ENCODE results near the gene NPTN.

The NPTN gene

GRCh38 chr15:73572296-73572695 is 60.9 kb downstream of the NPTN start:
- Histone ChIP-seq H3K27ac (ENCODE audit: low read length) (peak overlapping the region; percentile 62), H3K27me3 (ENCODE audit: control insufficient read depth in 1 of 2, insufficient read depth in 2 of 2, low read length in 2 of 2) (no peaks in the 10 kb centered on the region), H3K9me3 (ENCODE audit: control insufficient read depth in 2 of 2, low read length in 2 of 2) (no peaks in the 10 kb centered on the region), H3K36me3 (ENCODE audit: control insufficient read depth in 2 of 2, insufficient read depth in 2 of 2, low read length in 2 of 2) (peaks cover 53 to 54% of the 10 kb centered on the region in 2 donors), H3K4me3 (ENCODE audit: low read length in 2 of 2) (no peak overlapping the region), H3K9ac (ENCODE audit: low read length in 2 of 2) (no peak overlapping the region), H3K4me1 (ENCODE audit: control insufficient read depth, insufficient read depth, low read length) (peaks cover 24% of the 10 kb centered on the region)

- no peak overlapping the region for H3K4me3 ChIP-seq (ENCODE audit: low read length in 2 of 2)
- peaks cover 53 to 60% of the 10 kb centered on the region in 2 donors for H3K36me3 ChIP-seq (ENCODE audit: control insufficient read depth in 2 of 2, insufficient read depth in 2 of 2, low read length in 2 of 2)
- H3K27me3 ChIP-seq (ENCODE audit: control insufficient read depth in 1 of 2, insufficient read depth in 2 of 2, low read length in 2 of 2): no peaks in the 10 kb centered on the region
- no peaks in the 10 kb centered on the region for H3K9me3 ChIP-seq (ENCODE audit: control insufficient read depth in 2 of 2, low read length in 2 of 2)
- peaks cover 24% of the 10 kb centered on the region for H3K4me1 ChIP-seq (ENCODE audit: control insufficient read depth, insufficient read depth, low read length)
- H3K9ac ChIP-seq (ENCODE audit: low read length in 2 of 2): no peak overlapping the region
- no peak overlapping the region for H3K27ac ChIP-seq (ENCODE audit: low read length)
Observed at GRCh38 chr15:73571346-73571745, 61.8 kb downstream of the NPTN start.

- H3K9ac ChIP-seq (ENCODE audit: low read length in 2 of 2): no peak overlapping the region
- no peak overlapping the region for H3K4me3 ChIP-seq (ENCODE audit: low read length in 2 of 2)
- H3K4me1 ChIP-seq (ENCODE audit: control insufficient read depth, insufficient read depth, low read length): peaks cover 17% of the 10 kb centered on the region
- H3K27ac ChIP-seq (ENCODE audit: low read length): no peak overlapping the region
- H3K36me3 ChIP-seq (ENCODE audit: control insufficient read depth in 2 of 2, insufficient read depth in 2 of 2, low read length in 2 of 2): peaks cover 53 to 58% of the 10 kb centered on the region in 2 donors
- H3K27me3 ChIP-seq (ENCODE audit: control insufficient read depth in 1 of 2, insufficient read depth in 2 of 2, low read length in 2 of 2): no peaks in the 10 kb centered on the region
- H3K9me3 ChIP-seq (ENCODE audit: control insufficient read depth in 2 of 2, low read length in 2 of 2): no peaks in the 10 kb centered on the region
Observed at GRCh38 chr15:73570355-73571032, 62.7 kb downstream of the NPTN start.

- Histone ChIP-seq H3K4me1 (ENCODE audit: control insufficient read depth, insufficient read depth, low read length) (peaks cover 21% of the 10 kb centered on the region), H3K36me3 (ENCODE audit: control insufficient read depth in 2 of 2, insufficient read depth in 2 of 2, low read length in 2 of 2) (peaks cover 53 to 59% of the 10 kb centered on the region in 2 donors), H3K9ac (ENCODE audit: low read length in 2 of 2) (no peak overlapping the region), H3K9me3 (ENCODE audit: control insufficient read depth in 2 of 2, low read length in 2 of 2) (no peaks in the 10 kb centered on the region), H3K27ac (ENCODE audit: low read length) (no peak overlapping the region), H3K27me3 (ENCODE audit: control insufficient read depth in 1 of 2, insufficient read depth in 2 of 2, low read length in 2 of 2) (no peaks in the 10 kb centered on the region), H3K4me3 (ENCODE audit: low read length in 2 of 2) (no peak overlapping the region)
Observed at GRCh38 chr15:73569361-73569760, 63.8 kb downstream of the NPTN start.

- Histone ChIP-seq H3K4me1 (ENCODE audit: control insufficient read depth, insufficient read depth, low read length) (peaks cover 17% of the 10 kb centered on the region), H3K36me3 (ENCODE audit: control insufficient read depth in 2 of 2, insufficient read depth in 2 of 2, low read length in 2 of 2) (peaks cover 53 to 60% of the 10 kb centered on the region in 2 donors), H3K9me3 (ENCODE audit: control insufficient read depth in 2 of 2, low read length in 2 of 2) (no peaks in the 10 kb centered on the region), H3K9ac (ENCODE audit: low read length in 2 of 2) (no peak overlapping the region), H3K4me3 (ENCODE audit: low read length in 2 of 2) (no peak overlapping the region), H3K27me3 (ENCODE audit: control insufficient read depth in 1 of 2, insufficient read depth in 2 of 2, low read length in 2 of 2) (no peaks in the 10 kb centered on the region), H3K27ac (ENCODE audit: low read length) (no peak overlapping the region)
Observed at GRCh38 chr15:73568564-73569280, 64.5 kb downstream of the NPTN start.

GRCh38 chr15:73567020-73567419 is 66.2 kb downstream of the NPTN start:
- Histone ChIP-seq H3K36me3 (ENCODE audit: control insufficient read depth in 2 of 2, insufficient read depth in 2 of 2, low read length in 2 of 2) (peaks cover 59 to 61% of the 10 kb centered on the region in 2 donors), H3K9me3 (ENCODE audit: control insufficient read depth in 2 of 2, low read length in 2 of 2) (no peaks in the 10 kb centered on the region), H3K4me1 (ENCODE audit: control insufficient read depth, insufficient read depth, low read length) (peaks cover 12% of the 10 kb centered on the region), H3K4me3 (ENCODE audit: low read length in 2 of 2) (no peak overlapping the region), H3K27ac (ENCODE audit: low read length) (no peak overlapping the region), H3K9ac (ENCODE audit: low read length in 2 of 2) (no peak overlapping the region), H3K27me3 (ENCODE audit: control insufficient read depth in 1 of 2, insufficient read depth in 2 of 2, low read length in 2 of 2) (no peaks in the 10 kb centered on the region)

- peaks cover 12% of the 10 kb centered on the region for H3K4me1 ChIP-seq (ENCODE audit: control insufficient read depth, insufficient read depth, low read length)
- no peak overlapping the region for H3K27ac ChIP-seq (ENCODE audit: low read length)
- peaks cover 41 to 52% of the 10 kb centered on the region in 2 donors for H3K36me3 ChIP-seq (ENCODE audit: control insufficient read depth in 2 of 2, insufficient read depth in 2 of 2, low read length in 2 of 2)
- no peaks in the 10 kb centered on the region for H3K27me3 ChIP-seq (ENCODE audit: control insufficient read depth in 1 of 2, insufficient read depth in 2 of 2, low read length in 2 of 2)
- peak overlapping the region in 1 of 2 donors; percentile 3 for H3K9ac ChIP-seq (ENCODE audit: low read length in 2 of 2)
- no peak overlapping the region for H3K4me3 ChIP-seq (ENCODE audit: low read length in 2 of 2)
- no peaks in the 10 kb centered on the region for H3K9me3 ChIP-seq (ENCODE audit: control insufficient read depth in 2 of 2, low read length in 2 of 2)
Observed at GRCh38 chr15:73564255-73564654, 68.9 kb downstream of the NPTN start.

- peaks cover 46 to 56% of the 10 kb centered on the region in 2 donors for H3K36me3 ChIP-seq (ENCODE audit: control insufficient read depth in 2 of 2, insufficient read depth in 2 of 2, low read length in 2 of 2)
- H3K4me1 ChIP-seq (ENCODE audit: control insufficient read depth, insufficient read depth, low read length): peaks cover 9% of the 10 kb centered on the region
- H3K4me3 ChIP-seq (ENCODE audit: low read length in 2 of 2): no peak overlapping the region
- peak overlapping the region in 1 of 2 donors; percentile 30 for H3K9ac ChIP-seq (ENCODE audit: low read length in 2 of 2)
- no peaks in the 10 kb centered on the region for H3K27me3 ChIP-seq (ENCODE audit: control insufficient read depth in 1 of 2, insufficient read depth in 2 of 2, low read length in 2 of 2)
- peak overlapping the region; percentile 7 for H3K27ac ChIP-seq (ENCODE audit: low read length)
- H3K9me3 ChIP-seq (ENCODE audit: control insufficient read depth in 2 of 2, low read length in 2 of 2): no peaks in the 10 kb centered on the region
Observed at GRCh38 chr15:73560501-73561117, 72.6 kb downstream of the NPTN start.

- H3K9ac ChIP-seq (ENCODE audit: low read length in 2 of 2): no peak overlapping the region
- H3K9me3 ChIP-seq (ENCODE audit: control insufficient read depth in 2 of 2, low read length in 2 of 2): no peaks in the 10 kb centered on the region
- no peaks in the 10 kb centered on the region for H3K4me1 ChIP-seq (ENCODE audit: control insufficient read depth, insufficient read depth, low read length)
- H3K36me3 ChIP-seq (ENCODE audit: control insufficient read depth in 2 of 2, insufficient read depth in 2 of 2, low read length in 2 of 2): peaks cover 54 to 63% of the 10 kb centered on the region in 2 donors
- H3K27me3 ChIP-seq (ENCODE audit: control insufficient read depth in 1 of 2, insufficient read depth in 2 of 2, low read length in 2 of 2): no peaks in the 10 kb centered on the region
- no peak overlapping the region for H3K4me3 ChIP-seq (ENCODE audit: low read length in 2 of 2)
- H3K27ac ChIP-seq (ENCODE audit: low read length): no peak overlapping the region
Observed at GRCh38 chr15:73558529-73558928, 74.7 kb downstream of the NPTN start.

- no peak overlapping the region for H3K27ac ChIP-seq (ENCODE audit: low read length)
- H3K9ac ChIP-seq (ENCODE audit: low read length in 2 of 2): no peak overlapping the region
Observed at GRCh38 chr15:73555080-73555479, 78.1 kb downstream of the NPTN start.

More at GRCh38 chr15:73555080-73555479, 78.1 kb downstream of the NPTN start:
- no peaks in the 10 kb centered on the region for H3K4me1 ChIP-seq (ENCODE audit: control insufficient read depth, insufficient read depth, low read length)
- peaks cover 38 to 44% of the 10 kb centered on the region in 2 donors for H3K36me3 ChIP-seq (ENCODE audit: control insufficient read depth in 2 of 2, insufficient read depth in 2 of 2, low read length in 2 of 2)
- H3K4me3 ChIP-seq (ENCODE audit: low read length in 2 of 2): no peak overlapping the region
- H3K27me3 ChIP-seq (ENCODE audit: control insufficient read depth in 1 of 2, insufficient read depth in 2 of 2, low read length in 2 of 2): no peaks in the 10 kb centered on the region
- no peaks in the 10 kb centered on the region for H3K9me3 ChIP-seq (ENCODE audit: control insufficient read depth in 2 of 2, low read length in 2 of 2)
